HL-60 (cell line): Measurements from ENCODE around the gene PLXDC2.

Source experiments
- GABPA ChIP-seq: IDR thresholded peaks from 2 replicates; pipeline ENCODE4 v1.6.1; 2012; ENCODE audit warnings: low read depth
- POLR2AphosphoS5 ChIP-seq: IDR thresholded peaks from 2 replicates; pipeline ENCODE4 v1.6.1; 2012; ENCODE audit warnings: low read depth
- REST ChIP-seq: IDR thresholded peaks from 2 replicates; pipeline ENCODE4 v1.6.1; 2012; ENCODE audit warnings: low read depth; ENCODE audit not compliant: insufficient replicate concordance
- SPI1 ChIP-seq: IDR thresholded peaks from 2 replicates; pipeline ENCODE4 v1.6.1; 2012; ENCODE audit warnings: low read depth, mild to moderate bottlenecking, borderline replicate concordance
- TF ChIP-seq, protein P1 (sequence below): IDR thresholded peaks from one replicate; pipeline ENCODE4 v1.5.1; 2011; ENCODE audit warnings: low read length, control low read depth, inconsistent platforms; ENCODE audit not compliant: insufficient read depth

- no peak for TF ChIP-seq POLR2AphosphoS5
- TF ChIP-seq, protein P1, sequence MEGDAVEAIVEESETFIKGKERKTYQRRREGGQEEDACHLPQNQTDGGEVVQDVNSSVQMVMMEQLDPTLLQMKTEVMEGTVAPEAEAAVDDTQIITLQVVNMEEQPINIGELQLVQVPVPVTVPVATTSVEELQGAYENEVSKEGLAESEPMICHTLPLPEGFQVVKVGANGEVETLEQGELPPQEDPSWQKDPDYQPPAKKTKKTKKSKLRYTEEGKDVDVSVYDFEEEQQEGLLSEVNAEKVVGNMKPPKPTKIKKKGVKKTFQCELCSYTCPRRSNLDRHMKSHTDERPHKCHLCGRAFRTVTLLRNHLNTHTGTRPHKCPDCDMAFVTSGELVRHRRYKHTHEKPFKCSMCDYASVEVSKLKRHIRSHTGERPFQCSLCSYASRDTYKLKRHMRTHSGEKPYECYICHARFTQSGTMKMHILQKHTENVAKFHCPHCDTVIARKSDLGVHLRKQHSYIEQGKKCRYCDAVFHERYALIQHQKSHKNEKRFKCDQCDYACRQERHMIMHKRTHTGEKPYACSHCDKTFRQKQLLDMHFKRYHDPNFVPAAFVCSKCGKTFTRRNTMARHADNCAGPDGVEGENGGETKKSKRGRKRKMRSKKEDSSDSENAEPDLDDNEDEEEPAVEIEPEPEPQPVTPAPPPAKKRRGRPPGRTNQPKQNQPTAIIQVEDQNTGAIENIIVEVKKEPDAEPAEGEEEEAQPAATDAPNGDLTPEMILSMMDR, result no peak
- TF ChIP-seq GABPA, result no peak
- TF ChIP-seq REST, result no peak
- no peak for TF ChIP-seq SPI1
Measured at GRCh38 chr10:20058135-20058534, 241.9 kb downstream of the PLXDC2 start.
